ENCODE data around the gene KRT20. TPM values are rescaled to one million over a fixed set of nuclear protein-coding genes. Genes with fewer than 3 reads are reported as not detected.

KRT20 gene
- total and polyA plus RNA-seq, 9 of the 15 experiments (the other 6 are each of a cell fraction or from before 2014, with no cell fraction given), result 0.44 TPM; not detected in 8

DNA sequence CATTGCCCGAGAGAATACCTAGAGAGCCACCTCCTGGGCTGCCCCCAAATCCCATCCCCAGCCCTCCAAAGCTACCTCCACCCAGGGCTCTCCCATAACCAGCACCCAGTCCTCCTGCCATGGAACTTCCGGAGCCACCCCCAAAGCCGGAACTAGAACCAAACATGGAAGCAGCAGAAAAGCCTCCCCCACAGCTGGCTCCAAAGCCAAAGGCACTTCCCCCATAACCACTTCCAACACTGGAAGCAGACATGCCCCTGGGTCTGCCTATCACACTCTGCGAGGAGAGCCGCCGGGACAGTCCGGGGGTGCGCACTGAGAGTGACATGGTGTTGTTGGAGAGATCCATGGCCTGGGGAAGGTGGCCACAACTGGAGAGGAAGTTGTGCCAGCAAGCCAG, 18.2 kb downstream of the KRT20 start, which contains the start of gene KRT12:
Gene KRT12, minus strand, starts transcription at position 386 of the 400 bp plus-strand sequence. Its CDS starts 37 bp downstream, at position 349.
- H3K4me3 ChIP-seq, result no peak within 1 kb of the TSS
- WGBS (ENCODE audit: insufficient coverage, low coverage, missing lambda C conversion rate), result 51% methylated on average over 8 of the region's 8 CpGs
- FAIRE-seq (no peak), DNase-seq (ENCODE audit: extremely low read depth in 1 of 4, low spot score in 3 of 4) (peak in 1 of 4 experiments; percentile 22), ATAC-seq (peak; percentile 51)
- peak within 1 kb of the TSS; percentile 78 for H2AFZ ChIP-seq (ENCODE audit: low read depth, low read length)
- BruUV-seq (replicated peaks), result no TSS peak
- ChIA-PET CTCF (ENCODE audit: low intra/inter-chr PET ratio) (no interaction called here), POLR2A (interaction anchor here (0.8 to 1.4 kb wide), 2 partner anchors 8 to 10 kb away, joined by 3 read pairs; no protein-coding TSS in a partner anchor)
- no peaks in the 10 kb centered on the region for H3K79me2 ChIP-seq (ENCODE audit: control insufficient read depth, insufficient read depth, low read length)
- no peaks in the 10 kb centered on the region for H3K27me3 ChIP-seq (ENCODE audit: control insufficient read depth in 2 of 2, insufficient read depth in 2 of 2, low read length in 2 of 2)
- H3K9me3 ChIP-seq (replicated peaks; ENCODE audit: control insufficient read depth, insufficient read depth, low read depth, low read length), result no peaks in the 10 kb centered on the region
- intact Hi-C loops (cut with micrococcal nuclease) (no loop called here), in situ Hi-C loops (cut with MboI) (no loop called here)
- no peaks in the 10 kb centered on the region for H3K36me3 ChIP-seq (ENCODE audit: control insufficient read depth, insufficient read depth, low read length)
- no peak within 1 kb of the TSS; the same call in 2 of the 3 replicates for H3K27ac ChIP-seq (ENCODE audit: extremely low read depth, low read depth, low read length)
- H3K4me1 ChIP-seq (replicated peaks in 1 of 2; ENCODE audit: control insufficient read depth in 2 of 2, insufficient read depth in 2 of 2, low read length in 2 of 2), result peaks cover 0 to 13% of the 10 kb centered on the region in 2 experiments; a peak in 3 of 5 replicates
- no peak within 1 kb of the TSS; a peak in 1 of 4 replicates for H3K9ac ChIP-seq (ENCODE audit: insufficient read depth in 1 of 2, low read depth in 2 of 2, low read length in 2 of 2)
- no peaks in the 10 kb centered on the region for H4K20me1 ChIP-seq (replicated peaks; ENCODE audit: control insufficient read depth, insufficient read depth, low read length)
- peak within 1 kb of the TSS; percentile 18 for H3K4me2 ChIP-seq (ENCODE audit: insufficient read depth, low read length)
- H3K9me1 ChIP-seq (ENCODE audit: control insufficient read depth, insufficient read depth, low read length), result no peaks in the 10 kb centered on the region
- TF ChIP-seq, protein P1, sequence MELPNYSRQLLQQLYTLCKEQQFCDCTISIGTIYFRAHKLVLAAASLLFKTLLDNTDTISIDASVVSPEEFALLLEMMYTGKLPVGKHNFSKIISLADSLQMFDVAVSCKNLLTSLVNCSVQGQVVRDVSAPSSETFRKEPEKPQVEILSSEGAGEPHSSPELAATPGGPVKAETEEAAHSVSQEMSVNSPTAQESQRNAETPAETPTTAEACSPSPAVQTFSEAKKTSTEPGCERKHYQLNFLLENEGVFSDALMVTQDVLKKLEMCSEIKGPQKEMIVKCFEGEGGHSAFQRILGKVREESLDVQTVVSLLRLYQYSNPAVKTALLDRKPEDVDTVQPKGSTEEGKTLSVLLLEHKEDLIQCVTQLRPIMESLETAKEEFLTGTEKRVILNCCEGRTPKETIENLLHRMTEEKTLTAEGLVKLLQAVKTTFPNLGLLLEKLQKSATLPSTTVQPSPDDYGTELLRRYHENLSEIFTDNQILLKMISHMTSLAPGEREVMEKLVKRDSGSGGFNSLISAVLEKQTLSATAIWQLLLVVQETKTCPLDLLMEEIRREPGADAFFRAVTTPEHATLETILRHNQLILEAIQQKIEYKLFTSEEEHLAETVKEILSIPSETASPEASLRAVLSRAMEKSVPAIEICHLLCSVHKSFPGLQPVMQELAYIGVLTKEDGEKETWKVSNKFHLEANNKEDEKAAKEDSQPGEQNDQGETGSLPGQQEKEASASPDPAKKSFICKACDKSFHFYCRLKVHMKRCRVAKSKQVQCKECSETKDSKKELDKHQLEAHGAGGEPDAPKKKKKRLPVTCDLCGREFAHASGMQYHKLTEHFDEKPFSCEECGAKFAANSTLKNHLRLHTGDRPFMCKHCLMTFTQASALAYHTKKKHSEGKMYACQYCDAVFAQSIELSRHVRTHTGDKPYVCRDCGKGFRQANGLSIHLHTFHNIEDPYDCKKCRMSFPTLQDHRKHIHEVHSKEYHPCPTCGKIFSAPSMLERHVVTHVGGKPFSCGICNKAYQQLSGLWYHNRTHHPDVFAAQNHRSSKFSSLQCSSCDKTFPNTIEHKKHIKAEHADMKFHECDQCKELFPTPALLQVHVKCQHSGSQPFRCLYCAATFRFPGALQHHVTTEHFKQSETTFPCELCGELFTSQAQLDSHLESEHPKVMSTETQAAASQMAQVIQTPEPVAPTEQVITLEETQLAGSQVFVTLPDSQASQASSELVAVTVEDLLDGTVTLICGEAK (IDR thresholded peaks at IDR 0.05), result 0 out of 2 replicates have a peak, but pooled peaks have one; percentile 11
- TF ChIP-seq, protein P1 (CRISPR knock-in tag; IDR thresholded peaks at IDR 0.05), result no peak
- TF ChIP-seq SPI1 (IDR thresholded peaks at IDR 0.05; ENCODE audit: borderline replicate concordance, low read depth, low read length) (0 out of 2 replicates have a peak, but pooled peaks have one; percentile 4), FOXA1 (IDR thresholded peaks at IDR 0.05; ENCODE audit: borderline replicate concordance) (no peak)
